ENCODE measurements around the gene TEK. TPM values are rescaled to one million over a fixed set of nuclear protein-coding genes. Genes with fewer than 3 reads are reported as not detected.
"Not testable (repeated sequence)": the region's sequence is repeated elsewhere in the genome, so short reads cannot be mapped to it uniquely, and the experiment has no call there.

Gene TEK
- not detected for total RNA-seq

- Mint-ChIP-seq H3K27ac (no peak within 1 kb of the TSS), H3K36me3 (ENCODE audit: low read depth) (no peaks in the 10 kb centered on the region), H3K4me1 (no peaks in the 10 kb centered on the region), H3K9me3 (no peaks in the 10 kb centered on the region), H3K27me3 (peaks cover 3% of the 10 kb centered on the region), H3K4me3 (no peak within 1 kb of the TSS)
- no peak for ATAC-seq (replicated peaks)
Measured at GRCh38 chr9:27108981-27109541, at the start of gene TEK. Gene TEK, plus strand, starts transcription at chr9:27109225. Its CDS starts 366 bp downstream, at chr9:27109591.

GRCh38 chr9:27059412-27059811, 49.6 kb upstream of the TEK start:
- H3K27ac Mint-ChIP-seq: no peak overlapping the region
- peaks cover 6% of the 10 kb centered on the region for H3K36me3 Mint-ChIP-seq (ENCODE audit: low read depth)
- no peaks in the 10 kb centered on the region for H3K4me1 Mint-ChIP-seq
- no peak overlapping the region for H3K4me3 Mint-ChIP-seq
- ATAC-seq (replicated peaks): no peak
- no peaks in the 10 kb centered on the region for H3K27me3 Mint-ChIP-seq
- H3K9me3 Mint-ChIP-seq: no peaks in the 10 kb centered on the region

- H3K27me3 Mint-ChIP-seq: no peaks in the 10 kb centered on the region
- H3K4me3 Mint-ChIP-seq: no peak overlapping the region
- peaks cover 6% of the 10 kb centered on the region for H3K36me3 Mint-ChIP-seq (ENCODE audit: low read depth)
- H3K27ac Mint-ChIP-seq: no peak overlapping the region
- no peaks in the 10 kb centered on the region for H3K9me3 Mint-ChIP-seq
- H3K4me1 Mint-ChIP-seq: no peaks in the 10 kb centered on the region
- ATAC-seq (replicated peaks): no peak
Measured at GRCh38 chr9:27059907-27060306, 49.1 kb upstream of the TEK start.

GRCh38 chr9:27065288-27065687, 43.7 kb upstream of the TEK start:
- Mint-ChIP-seq H3K9me3 (no peaks in the 10 kb centered on the region), H3K27ac (no peak overlapping the region), H3K4me1 (no peaks in the 10 kb centered on the region), H3K36me3 (ENCODE audit: low read depth) (no peaks in the 10 kb centered on the region), H3K27me3 (no peaks in the 10 kb centered on the region), H3K4me3 (no peak overlapping the region)
- no peak for ATAC-seq (replicated peaks)

GRCh38 chr9:27073841-27074728, 34.9 kb upstream of the TEK start:
- no peak for ATAC-seq (replicated peaks)
- Mint-ChIP-seq H3K27me3 (no peaks in the 10 kb centered on the region), H3K4me1 (no peaks in the 10 kb centered on the region), H3K36me3 (ENCODE audit: low read depth) (no peaks in the 10 kb centered on the region), H3K27ac (no peak overlapping the region), H3K4me3 (no peak overlapping the region), H3K9me3 (no peaks in the 10 kb centered on the region)

GRCh38 chr9:27078685-27079084, 30.3 kb upstream of the TEK start:
- no peak for ATAC-seq (replicated peaks)
- no peaks in the 10 kb centered on the region for H3K36me3 Mint-ChIP-seq (ENCODE audit: low read depth)
- no peaks in the 10 kb centered on the region for H3K27me3 Mint-ChIP-seq
- H3K27ac Mint-ChIP-seq: no peak overlapping the region
- no peak overlapping the region for H3K4me3 Mint-ChIP-seq
- no peaks in the 10 kb centered on the region for H3K9me3 Mint-ChIP-seq
- H3K4me1 Mint-ChIP-seq: no peaks in the 10 kb centered on the region

- H3K9me3 Mint-ChIP-seq: no peaks in the 10 kb centered on the region
- H3K36me3 Mint-ChIP-seq (ENCODE audit: low read depth): no peaks in the 10 kb centered on the region
- ATAC-seq (replicated peaks): no peak
- H3K4me1 Mint-ChIP-seq: no peaks in the 10 kb centered on the region
- H3K27ac Mint-ChIP-seq: no peak overlapping the region
- no peak overlapping the region for H3K4me3 Mint-ChIP-seq
- no peaks in the 10 kb centered on the region for H3K27me3 Mint-ChIP-seq
Measured at GRCh38 chr9:27085456-27085855, 23.6 kb upstream of the TEK start.

GRCh38 chr9:27086818-27087680, 22.0 kb upstream of the TEK start:
- Mint-ChIP-seq H3K4me1 (no peaks in the 10 kb centered on the region), H3K9me3 (no peaks in the 10 kb centered on the region), H3K4me3 (no peak overlapping the region), H3K27me3 (peaks cover 4% of the 10 kb centered on the region), H3K36me3 (ENCODE audit: low read depth) (no peaks in the 10 kb centered on the region), H3K27ac (no peak overlapping the region)
- no peak for ATAC-seq (replicated peaks)

GRCh38 chr9:27088981-27089380, 20.0 kb upstream of the TEK start:
- H3K36me3 Mint-ChIP-seq (ENCODE audit: low read depth): no peaks in the 10 kb centered on the region
- no peak overlapping the region for H3K4me3 Mint-ChIP-seq
- ATAC-seq (replicated peaks): no peak
- no peaks in the 10 kb centered on the region for H3K9me3 Mint-ChIP-seq
- peaks cover 10% of the 10 kb centered on the region for H3K27me3 Mint-ChIP-seq
- no peak overlapping the region for H3K27ac Mint-ChIP-seq
- no peaks in the 10 kb centered on the region for H3K4me1 Mint-ChIP-seq

- no peak for ATAC-seq (replicated peaks)
- no peaks in the 10 kb centered on the region for H3K4me1 Mint-ChIP-seq
- H3K27me3 Mint-ChIP-seq: peaks cover 14% of the 10 kb centered on the region
- no peak overlapping the region for H3K4me3 Mint-ChIP-seq
- H3K27ac Mint-ChIP-seq: no peak overlapping the region
- no peaks in the 10 kb centered on the region for H3K9me3 Mint-ChIP-seq
- H3K36me3 Mint-ChIP-seq (ENCODE audit: low read depth): no peaks in the 10 kb centered on the region
Measured at GRCh38 chr9:27089706-27090105, 19.3 kb upstream of the TEK start.

- ATAC-seq (replicated peaks): no peak
- Mint-ChIP-seq H3K36me3 (ENCODE audit: low read depth) (no peaks in the 10 kb centered on the region), H3K27me3 (peaks cover 17% of the 10 kb centered on the region), H3K9me3 (no peaks in the 10 kb centered on the region), H3K4me1 (no peaks in the 10 kb centered on the region), H3K27ac (no peak overlapping the region), H3K4me3 (no peak overlapping the region)
Measured at GRCh38 chr9:27090231-27090630, 18.8 kb upstream of the TEK start.

GRCh38 chr9:27090711-27091110, 18.3 kb upstream of the TEK start:
- Mint-ChIP-seq H3K36me3 (ENCODE audit: low read depth) (no peaks in the 10 kb centered on the region), H3K27me3 (peaks cover 17% of the 10 kb centered on the region), H3K9me3 (no peaks in the 10 kb centered on the region)

GRCh38 chr9:27092496-27092895, 16.5 kb upstream of the TEK start:
- not testable (repeated sequence) for H3K36me3 Mint-ChIP-seq (ENCODE audit: low read depth); H3K27ac Mint-ChIP-seq; H3K9me3 Mint-ChIP-seq; H3K4me3 Mint-ChIP-seq; ATAC-seq (replicated peaks); H3K4me1 Mint-ChIP-seq
- peaks cover 21% of the 10 kb centered on the region for H3K27me3 Mint-ChIP-seq

More at GRCh38 chr9:27090711-27091110, 18.3 kb upstream of the TEK start:
- Mint-ChIP-seq H3K27ac (no peak overlapping the region), H3K4me1 (no peaks in the 10 kb centered on the region), H3K4me3 (no peak overlapping the region)
- no peak for ATAC-seq (replicated peaks)

- H3K27ac Mint-ChIP-seq; H3K36me3 Mint-ChIP-seq (ENCODE audit: low read depth); ATAC-seq (replicated peaks); H3K9me3 Mint-ChIP-seq; H3K4me1 Mint-ChIP-seq; H3K4me3 Mint-ChIP-seq: not testable (repeated sequence)
- peaks cover 21% of the 10 kb centered on the region for H3K27me3 Mint-ChIP-seq
Measured at GRCh38 chr9:27093384-27094067, 15.5 kb upstream of the TEK start.

Measured in activated T-helper 17 cell treated with anti-CD3 and anti-CD28 coated beads, Interleukin-2, amount 50 U/mL, for 72 hours (primary cell).